Stimulated activated CD4-positive, alpha-beta T cell treated with anti-CD3 and anti-CD28 coated beads, Interleukin-1b, Interleukin-23, amount 100 ng/mL, for 48 hours (primary cell): ENCODE measurements around the gene L3MBTL2.
A peak's percentile ranks its signal among the peaks of the same experiment; 100 is the strongest.

Experiments
- DNase-seq: peaks from one replicate; pipeline ENCODE4 v3.0.0-alpha.2; 2020

The L3MBTL2 gene

DNA sequence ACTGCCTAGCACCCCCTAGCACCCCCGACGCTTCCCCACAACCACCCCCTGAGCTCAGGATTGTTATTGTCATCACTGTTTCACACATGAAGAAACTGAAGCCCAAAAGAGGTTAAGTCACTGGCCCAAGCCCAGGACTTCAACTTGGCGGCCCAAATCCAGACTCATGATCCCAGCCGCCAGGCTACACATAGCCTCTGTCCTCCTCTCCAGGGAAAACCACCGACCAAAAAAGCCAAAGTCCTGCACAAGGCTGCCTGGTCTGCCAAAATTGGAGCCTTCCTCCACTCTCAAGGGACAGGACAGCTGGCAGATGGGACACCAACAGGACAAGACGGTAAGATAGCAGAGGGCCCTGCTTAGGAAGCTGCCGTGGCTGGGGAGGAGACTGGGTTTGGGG lies 10.8 kb downstream of the L3MBTL2 start:
- DNase-seq, result no peak

DNA sequence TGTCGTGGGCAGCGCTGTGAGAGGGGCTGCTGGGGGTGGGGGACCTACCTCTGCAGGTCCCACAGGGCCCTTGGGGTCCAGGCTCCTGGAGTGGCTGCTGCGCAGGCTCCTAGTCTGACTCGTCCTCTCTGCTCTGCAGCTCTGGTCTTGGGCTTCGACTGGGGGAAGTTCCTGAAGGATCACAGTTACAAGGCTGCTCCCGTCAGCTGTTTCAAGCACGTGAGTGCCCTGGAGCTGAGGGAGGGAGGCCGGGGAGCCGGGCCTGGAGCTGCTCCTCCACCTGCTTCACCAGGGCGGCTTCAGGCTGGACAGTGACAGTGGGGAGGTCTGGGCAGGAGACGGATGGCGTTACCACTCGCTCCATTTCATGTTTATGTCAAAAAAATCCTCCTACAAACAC lies 11.9 kb downstream of the L3MBTL2 start:
- DNase-seq, result no peak

DNA sequence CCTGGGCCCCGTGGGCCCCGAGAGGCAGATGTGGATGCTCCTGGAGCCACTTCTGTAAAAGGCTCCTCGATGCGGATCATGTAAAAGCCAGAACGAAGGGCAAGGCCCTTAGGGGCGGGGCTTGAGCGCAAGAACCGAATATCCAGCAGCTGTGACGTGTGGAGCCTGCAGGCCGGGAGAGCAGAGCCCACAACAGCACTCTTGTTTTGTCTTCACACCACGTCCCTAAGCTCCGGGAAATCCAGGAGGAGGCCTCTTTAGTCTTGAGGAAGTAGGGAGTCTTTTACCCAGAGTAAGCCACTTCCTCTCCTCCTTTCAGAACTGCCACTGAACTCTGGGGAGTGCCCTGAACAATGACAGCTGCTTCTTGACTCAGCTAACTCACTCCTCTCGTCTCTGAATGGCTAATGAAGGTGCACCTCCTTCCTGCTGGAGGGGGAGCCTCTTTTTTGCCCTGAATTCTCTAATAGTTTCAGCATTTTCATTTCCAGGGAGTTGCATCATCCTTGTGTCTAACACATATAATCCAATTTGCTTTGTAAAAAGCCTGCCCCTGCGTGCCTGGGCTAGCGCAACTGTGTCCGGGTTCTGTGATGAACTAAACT lies 12.5 kb downstream of the L3MBTL2 start:
- peak; percentile 49 for DNase-seq

DNA sequence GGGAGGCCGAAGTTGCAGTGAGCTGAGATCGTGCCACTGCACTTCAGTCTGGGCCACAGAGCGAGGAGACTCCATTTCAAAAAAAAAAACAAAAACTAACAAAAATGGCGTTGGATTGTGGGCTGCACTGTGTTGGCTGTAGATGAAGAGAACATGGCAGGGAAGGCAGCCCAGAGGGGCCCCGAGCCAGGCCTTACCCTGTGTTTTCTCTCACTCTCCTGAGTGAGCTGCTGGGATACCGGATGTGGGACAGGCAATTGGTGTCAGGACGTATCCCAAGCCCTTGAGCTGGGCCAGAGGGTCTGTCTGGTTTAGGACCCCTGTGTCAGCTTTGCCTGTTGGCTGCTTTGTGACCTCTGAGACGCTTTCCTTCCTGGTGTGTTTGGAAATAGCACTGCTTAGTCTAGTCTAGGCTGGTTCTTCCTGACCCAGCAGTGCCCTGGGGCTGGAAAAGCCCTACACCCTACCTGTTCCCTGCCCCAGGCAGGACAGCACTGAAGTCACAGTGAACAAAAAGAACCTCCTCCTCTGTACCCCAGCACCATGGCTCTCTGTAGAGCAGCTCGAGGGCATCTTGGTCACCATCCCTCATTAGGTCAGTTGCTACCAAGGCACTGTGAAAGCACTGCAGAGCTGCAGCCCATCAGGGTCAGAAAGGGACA lies 17.9 kb downstream of the L3MBTL2 start:
- no peak for DNase-seq

DNA sequence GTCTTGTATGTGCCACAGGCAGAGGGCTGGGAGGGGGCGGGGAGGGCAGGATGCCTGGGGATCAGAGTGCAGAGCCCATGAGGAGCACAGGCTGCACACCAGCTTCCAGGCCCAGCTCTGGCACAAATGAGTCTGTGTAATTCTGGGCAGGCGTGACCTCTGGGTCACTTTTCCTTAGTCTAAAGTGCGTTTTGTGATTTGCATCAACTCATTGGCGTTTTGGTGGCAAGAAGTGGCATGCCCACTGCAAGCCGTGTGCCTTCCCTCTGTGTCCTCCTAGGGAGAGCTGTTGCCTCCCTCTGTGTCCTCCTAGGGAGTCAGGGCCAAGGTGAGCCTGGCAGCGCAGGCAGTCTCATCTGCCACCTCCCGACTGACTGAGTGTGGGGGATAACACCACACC lies 18.4 kb downstream of the L3MBTL2 start:
- no peak for DNase-seq

DNA sequence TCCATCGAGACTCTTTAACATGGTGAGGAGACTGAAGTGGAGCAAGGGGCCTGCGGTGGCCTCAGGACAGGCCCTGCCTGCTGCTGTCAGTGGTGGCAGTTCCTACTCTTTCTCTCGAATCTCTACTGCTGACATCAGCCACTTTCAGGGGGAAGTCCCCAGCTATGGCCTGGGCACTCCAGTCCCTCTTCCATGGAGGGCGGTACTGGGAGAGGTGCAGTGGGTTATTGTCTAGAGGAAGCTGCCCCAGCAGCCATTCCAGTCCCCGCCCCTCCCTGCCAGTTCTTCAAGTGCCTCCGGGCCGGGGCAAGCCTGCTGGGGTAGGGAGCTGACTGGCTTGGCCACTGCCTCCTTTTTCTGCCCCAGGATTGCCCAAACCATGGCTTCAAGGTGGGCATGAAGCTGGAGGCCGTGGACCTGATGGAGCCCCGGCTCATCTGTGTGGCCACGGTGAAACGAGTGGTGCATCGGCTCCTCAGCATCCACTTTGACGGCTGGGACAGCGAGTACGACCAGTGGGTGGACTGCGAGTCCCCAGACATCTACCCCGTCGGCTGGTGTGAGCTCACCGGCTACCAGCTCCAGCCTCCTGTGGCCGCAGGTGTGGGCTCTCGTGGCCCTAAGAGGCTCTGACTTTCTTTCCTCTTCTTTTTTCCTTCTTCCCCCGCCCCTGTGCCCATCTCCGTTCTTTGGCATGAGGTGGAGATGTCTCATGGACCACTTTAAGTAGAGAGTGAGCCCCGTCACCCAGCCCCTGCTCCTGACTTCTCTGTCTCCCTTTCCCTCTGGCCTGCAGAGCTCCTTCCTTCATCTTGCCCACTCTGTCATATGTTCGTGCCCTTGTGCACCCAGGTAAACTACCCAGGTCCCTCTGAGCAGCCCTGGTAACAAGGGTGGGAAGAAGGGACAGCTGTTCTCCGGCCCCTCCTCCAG lies 21.9 kb downstream of the L3MBTL2 start:
- DNase-seq, result no peak

DNA sequence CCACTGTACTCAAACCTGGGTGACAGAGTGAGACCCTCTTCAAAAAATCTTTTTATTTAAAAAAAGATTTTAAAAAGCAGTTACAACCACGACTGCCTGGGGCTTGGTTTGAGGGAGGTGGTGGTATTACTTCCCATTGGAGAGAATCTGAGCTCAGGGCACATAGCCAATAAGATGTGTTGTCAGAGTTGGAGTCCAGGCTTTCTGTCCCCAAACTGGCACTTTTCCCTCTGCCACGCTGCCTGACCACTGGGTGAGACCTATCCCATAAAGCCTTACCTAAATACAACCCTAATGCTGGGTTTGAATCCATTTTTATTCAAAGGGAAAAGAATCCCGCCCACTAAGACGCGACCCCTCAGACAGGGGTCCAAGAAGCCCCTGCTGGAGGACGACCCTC lies 24.1 kb downstream of the L3MBTL2 start:
- no peak for DNase-seq

DNA sequence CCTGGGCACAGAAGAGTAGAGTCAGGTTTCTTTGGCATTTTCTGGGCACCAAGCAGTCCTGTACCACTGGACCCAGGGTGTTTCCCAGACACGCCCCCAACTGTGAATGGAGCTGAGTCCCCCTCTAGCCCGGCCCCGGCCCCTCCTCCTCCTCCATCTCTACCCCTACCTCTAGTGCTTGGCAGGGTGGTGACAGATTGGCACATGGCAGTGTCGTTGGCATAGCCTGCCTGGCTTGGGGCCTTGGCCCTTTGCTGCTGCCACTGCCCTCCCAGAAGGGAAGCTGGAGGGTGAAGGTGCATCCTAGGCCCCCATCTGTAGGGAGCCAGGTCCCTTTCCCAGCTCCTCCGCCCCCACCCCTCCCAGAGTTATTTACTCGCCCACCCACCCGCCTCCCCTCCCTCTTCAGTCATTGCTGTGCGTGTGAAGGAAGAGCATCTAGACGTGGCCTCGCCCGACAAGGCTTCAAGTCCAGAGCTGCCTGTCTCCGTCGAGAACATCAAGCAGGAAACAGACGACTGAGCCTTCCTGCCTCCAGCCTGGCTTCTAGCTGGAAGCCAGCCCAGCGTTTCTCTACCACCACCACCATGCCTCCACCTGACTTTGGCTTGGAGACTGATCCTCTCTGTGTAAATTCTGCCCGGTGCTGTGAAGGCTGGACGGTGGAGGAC lies 24.8 kb downstream of the L3MBTL2 start:
- no peak for DNase-seq

DNA sequence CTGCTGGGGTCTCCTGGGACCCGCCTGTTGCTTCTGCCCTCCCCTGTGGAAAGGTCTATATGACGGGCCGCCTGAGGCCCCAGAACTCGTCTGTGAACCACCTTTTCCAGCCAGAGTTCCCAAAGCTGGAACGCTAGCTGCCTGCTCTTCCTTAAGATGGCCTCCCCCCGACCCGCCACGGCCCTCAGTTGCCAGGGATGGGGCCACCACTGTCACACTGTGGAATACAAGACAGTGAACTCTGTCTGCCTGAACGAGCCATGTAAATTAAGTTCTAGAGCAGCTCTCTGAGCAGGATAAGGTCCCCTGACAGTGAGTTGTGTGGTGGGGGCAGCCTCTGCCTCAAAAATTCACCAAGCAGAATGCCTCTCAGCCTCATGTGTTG lies 25.3 kb downstream of the L3MBTL2 start:
- no peak for DNase-seq

DNA sequence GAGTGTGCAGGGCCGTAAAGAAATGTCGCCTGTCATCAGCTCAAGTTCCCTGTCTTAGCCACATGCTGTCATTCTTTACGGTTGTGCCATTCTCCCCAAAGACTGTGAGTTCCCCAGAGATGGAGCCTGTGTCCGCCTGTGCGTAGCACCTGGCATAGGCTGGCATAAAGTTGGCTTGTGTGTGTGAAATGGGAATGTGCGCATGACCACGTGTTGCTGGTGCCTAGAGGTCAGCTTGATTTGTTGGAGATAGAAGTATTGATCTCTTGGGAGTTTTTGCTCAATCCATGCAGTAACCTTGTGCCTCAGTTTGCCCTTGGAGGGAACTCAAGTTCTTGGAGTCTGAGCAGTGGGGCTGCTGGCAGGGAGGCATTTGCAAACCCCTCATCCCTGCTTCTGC lies 26.3 kb downstream of the L3MBTL2 start:
- no peak for DNase-seq

DNA sequence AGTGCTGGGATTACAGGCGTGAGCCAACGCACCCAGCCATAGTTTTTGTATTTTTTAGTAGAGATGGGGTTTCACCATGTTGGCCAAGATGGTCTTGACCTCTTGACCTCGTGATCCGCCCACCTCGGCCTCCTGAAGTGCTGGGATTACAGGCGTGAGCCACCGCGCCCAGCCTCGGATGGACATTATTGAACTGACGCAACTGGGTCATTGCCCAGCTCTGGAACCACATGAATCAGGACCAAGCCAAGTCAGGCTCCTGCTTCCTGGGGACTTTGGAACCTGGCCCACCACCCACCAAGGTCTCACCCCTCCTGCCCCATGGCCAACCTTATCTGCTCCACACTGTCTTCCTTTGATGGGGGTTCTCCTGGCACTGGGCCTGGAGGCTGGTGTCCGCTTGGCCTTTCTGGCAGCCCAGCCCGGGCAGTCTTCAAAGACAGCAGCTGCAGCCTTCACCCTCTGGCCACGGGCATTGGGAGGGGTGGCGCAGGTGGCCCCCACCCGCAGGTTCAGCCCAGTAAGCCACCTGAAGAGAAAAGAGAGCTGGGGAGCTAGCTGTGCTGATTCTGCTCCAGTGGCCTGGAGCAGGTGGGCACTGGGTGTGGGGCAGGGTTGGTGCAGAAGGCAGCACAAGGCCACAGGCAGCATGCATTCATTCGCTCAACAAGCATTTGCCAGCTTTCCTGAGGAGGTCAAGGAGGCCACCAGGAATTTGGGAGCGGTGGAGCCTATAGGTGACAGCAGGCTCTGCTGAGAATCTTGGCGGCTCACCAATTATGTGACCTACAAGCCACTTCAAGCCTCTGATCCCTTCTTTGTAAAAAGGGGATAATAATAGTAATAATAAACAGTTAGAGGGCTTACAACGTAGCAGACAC lies 29.9 kb downstream of the L3MBTL2 start:
- DNase-seq, result no peak

DNA sequence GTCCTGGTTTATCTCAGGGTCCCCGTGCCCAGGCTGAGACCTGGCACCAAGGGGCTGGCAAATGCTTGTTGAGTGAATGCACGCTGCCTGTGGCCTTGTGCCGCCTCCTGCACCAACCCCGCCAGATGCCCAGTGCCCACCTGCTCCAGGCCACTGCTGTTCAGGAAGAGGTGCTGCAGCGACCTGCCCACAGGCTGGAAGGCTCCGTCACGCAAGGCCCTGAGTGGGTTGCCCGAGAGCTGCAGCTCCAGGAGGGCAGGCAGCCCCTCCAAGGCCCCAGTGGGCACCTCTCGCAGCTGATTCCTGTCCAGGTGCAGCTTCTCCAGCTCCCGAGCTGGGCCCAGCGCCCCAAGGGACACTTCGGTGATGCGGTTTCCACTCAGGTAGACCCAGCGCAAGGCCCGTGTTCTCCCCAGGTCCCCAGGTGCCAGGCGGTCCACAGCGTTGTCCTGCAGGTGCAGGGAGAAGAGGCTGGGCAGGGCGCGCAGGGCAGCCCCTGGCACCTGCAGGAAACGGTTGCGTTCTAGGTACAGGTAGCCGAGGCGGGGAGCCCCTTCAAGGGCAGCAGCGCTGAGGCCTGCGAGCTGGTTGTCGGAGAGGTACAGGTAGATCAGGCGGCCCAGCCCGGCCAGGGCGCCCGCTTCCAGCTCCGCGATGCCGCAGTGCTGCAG lies 32.1 kb downstream of the L3MBTL2 start:
- DNase-seq, result no peak

DNA sequence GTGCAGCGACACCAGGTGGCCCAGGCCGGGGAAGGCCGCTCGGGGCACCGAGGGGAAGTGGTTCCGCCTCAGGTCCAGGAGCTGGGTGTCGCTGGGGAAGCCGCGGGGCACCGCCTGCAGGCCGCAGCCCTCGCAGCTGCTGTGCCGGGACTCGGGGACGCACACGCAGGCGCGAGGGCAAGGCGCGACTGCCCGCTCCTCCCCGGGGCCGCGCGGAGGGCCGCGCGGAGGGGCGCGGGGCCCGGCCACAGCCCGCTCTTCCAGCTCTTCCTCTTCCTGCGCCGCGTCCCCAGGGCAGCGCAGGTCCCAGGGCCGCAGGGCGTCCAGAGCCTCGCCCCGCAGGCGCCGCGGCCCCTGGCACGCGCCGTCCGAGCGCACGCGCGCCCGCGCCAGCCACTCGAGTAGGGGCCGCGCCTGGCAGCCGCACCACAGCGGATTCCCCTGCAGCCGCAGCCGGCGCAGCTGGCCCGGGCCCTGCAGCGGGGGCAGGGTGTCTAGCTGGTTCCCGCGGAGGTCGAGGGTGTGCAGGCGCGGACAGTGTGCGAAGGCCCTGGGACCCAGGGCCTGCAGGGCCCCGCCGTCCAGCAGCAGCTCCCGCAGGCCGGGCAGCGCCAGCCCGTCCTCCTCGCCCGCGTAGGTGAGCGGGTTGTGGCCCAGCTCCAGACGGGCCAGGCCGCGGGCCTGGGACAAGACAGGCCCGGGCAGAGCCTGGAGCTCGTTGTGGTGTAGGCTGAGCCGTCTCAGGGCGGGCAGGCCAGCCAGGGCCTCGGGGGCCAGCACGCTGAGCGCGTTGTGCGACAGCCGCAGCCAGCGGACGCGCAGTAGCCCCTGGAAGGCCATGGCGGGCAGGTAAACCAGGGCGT lies 32.8 kb downstream of the L3MBTL2 start:
- DNase-seq, result peak; percentile 82

DNA sequence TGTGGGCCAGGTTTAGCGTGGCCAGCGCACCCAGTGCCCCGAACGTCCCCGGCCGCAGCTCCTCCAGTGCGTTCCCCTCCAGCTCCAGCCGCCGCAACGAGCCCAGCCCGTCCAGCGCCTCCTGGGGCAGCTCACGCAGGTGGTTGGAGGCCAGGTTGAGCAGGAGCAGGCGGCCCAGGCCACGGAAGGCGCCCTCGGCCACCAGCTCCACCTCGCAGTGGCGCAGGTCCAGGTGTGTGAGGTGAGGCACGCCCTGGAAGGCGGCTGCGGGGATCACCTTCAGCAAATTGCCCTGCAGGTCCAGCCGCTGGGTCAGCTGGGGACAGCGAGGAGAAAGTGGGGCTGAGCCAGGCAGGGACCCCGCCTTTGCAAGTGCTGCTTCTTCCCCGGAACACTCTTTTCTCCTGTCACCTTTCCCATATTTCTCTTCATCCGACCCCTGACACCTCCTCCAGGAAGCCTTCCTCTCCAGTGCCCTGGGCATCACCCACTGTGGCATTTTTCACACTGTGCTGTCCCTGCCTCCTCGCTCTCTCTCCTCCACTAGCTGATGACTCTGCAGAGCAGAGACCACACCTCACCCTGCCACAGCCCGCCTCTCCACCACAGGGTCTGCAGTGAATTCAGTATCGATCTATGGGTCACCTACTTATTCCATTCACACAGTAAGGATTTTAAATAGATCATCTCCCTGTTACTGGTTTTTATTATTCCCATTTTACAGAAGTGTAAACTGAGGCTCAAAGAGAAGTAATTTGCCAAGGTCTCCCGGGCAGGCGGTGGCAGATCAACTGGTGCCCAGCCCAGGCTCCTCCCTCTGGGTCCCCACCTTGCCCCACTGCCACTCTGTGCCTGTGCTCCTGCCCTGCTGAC lies 33.7 kb downstream of the L3MBTL2 start:
- DNase-seq, result no peak

DNA sequence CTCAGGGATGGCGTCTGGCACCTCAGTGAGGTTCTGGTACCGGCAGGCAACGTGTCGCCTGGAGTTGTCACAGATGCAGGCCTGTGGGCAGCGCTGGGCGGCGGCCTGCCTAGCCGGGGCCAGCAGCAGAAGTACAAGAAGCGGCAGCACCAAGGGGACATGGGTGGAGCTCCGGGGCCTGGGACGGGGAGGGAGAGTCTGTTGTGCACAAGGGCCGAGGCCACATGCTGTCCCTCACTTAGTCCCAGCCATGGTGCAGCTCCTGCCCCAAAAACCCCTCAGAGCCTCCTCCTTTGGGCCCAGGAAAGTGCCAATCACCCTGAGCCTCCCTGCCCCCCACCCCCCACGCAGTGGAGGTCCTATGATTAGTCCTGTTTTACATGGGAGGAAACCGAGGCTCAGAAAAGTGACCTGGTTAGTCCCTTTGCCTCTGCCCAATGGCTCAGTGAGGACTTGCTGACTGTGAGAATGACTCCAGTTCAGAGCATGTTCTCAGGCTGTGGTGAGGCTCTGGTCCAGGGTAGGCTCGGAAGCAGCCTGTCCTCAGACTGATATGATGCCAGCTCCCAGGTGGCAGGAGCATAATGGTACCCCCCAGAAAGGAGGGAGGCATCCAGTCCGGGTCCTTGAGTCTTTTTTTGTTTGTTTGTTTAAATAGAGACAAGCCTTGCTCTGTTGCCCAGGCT lies 34.5 kb downstream of the L3MBTL2 start:
- no peak for DNase-seq

DNA sequence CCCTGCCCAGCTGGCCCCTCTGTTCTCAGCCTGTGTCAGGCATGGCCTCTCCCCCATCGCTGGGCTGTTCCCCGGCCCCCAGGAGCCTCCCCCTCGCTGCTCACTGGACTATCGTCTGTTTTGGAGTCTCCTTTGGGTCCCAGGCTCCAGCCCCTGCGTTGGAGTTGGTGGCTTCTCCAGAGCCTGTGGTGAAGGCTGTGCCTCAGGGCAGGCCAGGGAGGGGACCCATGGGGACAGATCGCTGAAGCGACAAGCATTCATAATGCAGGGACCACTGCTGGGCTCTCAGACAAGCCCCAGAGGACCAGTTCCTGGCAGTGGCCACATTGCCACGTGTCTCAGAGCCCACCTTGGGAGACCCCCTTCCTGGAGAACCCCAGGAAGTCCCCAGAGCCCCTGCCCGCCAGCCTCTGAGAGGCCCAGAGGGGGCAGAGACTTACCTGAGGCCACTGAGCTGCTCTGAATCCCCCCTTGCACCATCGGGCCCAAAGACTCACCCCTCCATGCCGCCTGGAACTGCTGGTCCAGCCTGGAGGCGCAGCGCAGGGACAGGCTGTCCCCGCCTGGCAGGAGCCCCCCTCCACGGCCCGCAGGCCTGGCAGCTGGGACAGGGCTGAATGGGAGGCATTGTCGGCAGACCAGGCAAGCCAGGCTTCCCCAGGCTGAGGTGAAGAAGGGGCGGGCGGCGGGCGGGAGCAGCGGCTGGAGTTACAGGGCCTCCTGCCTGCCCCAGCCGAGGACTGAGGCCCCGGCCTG lies 35.4 kb downstream of the L3MBTL2 start, which contains the start of gene CHADL:
TSS of gene CHADL (minus strand) at position 555 of the 756 bp plus-strand sequence. CDS start at position 505, 50 bp downstream.
- no peak for DNase-seq

DNA sequence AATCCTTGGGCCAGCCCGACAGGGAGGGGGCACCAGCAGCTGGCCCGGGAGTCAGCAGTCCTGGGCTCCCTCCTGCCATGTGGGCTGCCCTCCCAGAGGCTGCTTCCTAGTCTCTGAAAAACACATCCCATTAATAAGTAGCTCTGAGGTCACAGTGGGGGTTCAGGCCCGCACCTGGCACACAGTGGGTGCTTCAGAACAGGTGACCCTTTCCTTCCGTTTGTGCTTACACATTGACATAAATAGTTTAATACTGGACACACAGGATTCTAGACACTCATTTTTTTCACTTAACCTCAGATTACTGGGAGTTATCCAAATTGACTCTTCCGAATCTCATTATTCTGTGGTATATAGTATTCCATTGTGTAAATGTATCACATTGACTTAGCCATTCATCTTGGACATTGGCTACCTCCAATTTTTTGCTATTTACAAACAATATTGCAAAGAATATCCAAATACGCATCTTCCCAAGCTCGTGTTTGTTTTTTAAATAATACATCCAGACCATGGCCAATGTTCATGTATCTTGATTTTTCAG lies 36.1 kb downstream of the L3MBTL2 start:
- no peak for DNase-seq
